Gastroesophageal sphincter (tissue), 4 donors: ENCODE results near the gene PCGF3. TPM values are rescaled to one million over a fixed set of nuclear protein-coding genes. Genes with fewer than 3 reads are reported as not detected.

Experiments
- ATAC-seq: fragments of 150-250 bp; one replicate; pipeline ENCODE4 v1.9.1; 2016; ENCODE audit warnings: mild to moderate bottlenecking, moderate library complexity
- H3K27ac ChIP-seq, 4 donors: fragments of 200-600 bp; sonication (generic) in 3 of 4; 1 replicate in 3 of 4; 2 replicates in 1 of 4; pipeline ENCODE4 v1.5.1; 2016 to 2019
- H3K27me3 ChIP-seq: fragments of 200-600 bp; sonication (generic); one replicate; pipeline ENCODE4 v1.5.1; 2019
- H3K36me3 ChIP-seq, 2 donors: fragments of 200-600 bp; sonication (generic); one replicate each; pipeline ENCODE4 v1.5.1; 2019; ENCODE audit warnings: control low read depth in 1 of 2
- H3K4me1 ChIP-seq, 3 donors: fragments of 200-600 bp; sonication (generic); 1 replicate in 2 of 3; 2 replicates in 1 of 3; pipeline ENCODE4 v1.5.1; 2016 to 2019; ENCODE audit warnings: control low read depth in 2 of 3
- H3K4me3 ChIP-seq, 2 donors: fragments of 200-600 bp; sonication (generic); one replicate each; pipeline ENCODE4 v1.5.1; 2019; ENCODE audit warnings: mild to moderate bottlenecking in 1 of 2, moderate library complexity in 1 of 2
- H3K9me3 ChIP-seq, 3 donors: fragments of 200-600 bp; sonication (generic); one replicate each; pipeline ENCODE4 v1.5.1; 2017 to 2019; ENCODE audit warnings: control low read depth in 2 of 3
- CTCF ChIP-seq, 4 experiments: fragments of 200-600 bp in 2 of 4; fragments of 450-650 bp in 2 of 4; sonication (generic) in 1 of 4; IDR thresholded peaks; one replicate each; pipeline ENCODE4 v1.5.1; 2017 to 2019; ENCODE audit warnings: antibody characterized with exemption in 4 of 4, mild to moderate bottlenecking in 2 of 4, moderate library complexity in 2 of 4
- EP300 ChIP-seq: sonication (generic); formaldehyde crosslinking; IDR thresholded peaks from one replicate; pipeline ENCODE4 v1.6.1; 2017; ENCODE audit warnings: antibody characterized with exemption, mild to moderate bottlenecking
- POLR2A ChIP-seq, 2 donors: fragments of 450-650 bp; IDR thresholded peaks; one replicate each; pipeline ENCODE4 v1.6.1; 2017; ENCODE audit warnings: antibody characterized with exemption in 2 of 2, mild to moderate bottlenecking in 2 of 2, moderate library complexity in 1 of 2
- POLR2AphosphoS5 ChIP-seq: sonication (generic); formaldehyde crosslinking; IDR thresholded peaks from one replicate; pipeline ENCODE4 v1.6.1; 2017; ENCODE audit warnings: antibody characterized with exemption
- WGBS, 2 donors: methylation state at CpG; one replicate each; pipeline ENCODE4 v1.1.5; 2018; ENCODE audit warnings: low coverage in 1 of 2; 5-methylcytosine and 5-hydroxymethylcytosine counted together
- total RNA-seq, 4 donors: library from RNA; depleted of rRNA; stranded (reverse); fragments of >200 nt; gene quantifications; one replicate each; pipeline ENCODE4 v1.1.0, GENCODE V29; 2016

The PCGF3 gene
- total RNA-seq, 4 donors from 2014 or later = 24.4 to 46.5 (median 40.7) TPM

GRCh38 chr4:699816-700580, 5.6 kb upstream of the PCGF3 start:
- Histone ChIP-seq H3K27me3 (peaks cover 11% of the 10 kb centered on the region), H3K27ac (no peak overlapping the region), H3K4me3 (no peak overlapping the region), H3K36me3 (no peaks in the 10 kb centered on the region), H3K4me1 (peaks cover 0 to 6% (median 0%) of the 10 kb centered on the region in 3 donors), H3K9me3 (no peaks in the 10 kb centered on the region)
- no peak for TF ChIP-seq POLR2A (IDR thresholded peaks at IDR 0.05)
- no peak for TF ChIP-seq POLR2AphosphoS5
- no peak for TF ChIP-seq EP300
- no peak for TF ChIP-seq CTCF (IDR thresholded peaks at IDR 0.05)
- 66 to 100% methylated on average over 1 to 18 of the region's 27 CpGs for WGBS, 2 donors
- ATAC-seq = no peak

- Histone ChIP-seq H3K27me3 (peaks cover 4% of the 10 kb centered on the region), H3K4me1 (peaks cover 0 to 10% (median 0%) of the 10 kb centered on the region in 3 donors), H3K27ac (no peak overlapping the region), H3K9me3 (no peaks in the 10 kb centered on the region), H3K36me3 (no peaks in the 10 kb centered on the region), H3K4me3 (no peak overlapping the region)
- TF ChIP-seq CTCF (IDR thresholded peaks at IDR 0.05) (no peak), EP300 (no peak), POLR2AphosphoS5 (no peak), POLR2A (IDR thresholded peaks at IDR 0.05) (no peak)
- WGBS, 2 donors = 57 to 75% methylated on average over 7 of the region's 16 CpGs
- ATAC-seq = no peak
These were observed 4.9 kb upstream of the PCGF3 start for GRCh38 chr4:700587-701264.

- Histone ChIP-seq H3K4me1 (peaks cover 3 to 26% (median 8%) of the 10 kb centered on the region in 3 donors), H3K4me3 (no peak overlapping the region), H3K27me3 (no peaks in the 10 kb centered on the region), H3K9me3 (no peaks in the 10 kb centered on the region), H3K36me3 (no peaks in the 10 kb centered on the region), H3K27ac (no peak overlapping the region)
- WGBS, 2 donors = 20% methylated on average over 1 of the region's 7 CpGs; no CpG with 5 or more reads in 1 of the 2 donors
- ATAC-seq = no peak
- TF ChIP-seq POLR2A (IDR thresholded peaks at IDR 0.05) (no peak), CTCF (IDR thresholded peaks at IDR 0.05) (no peak), POLR2AphosphoS5 (no peak), EP300 (no peak)
These were observed 3.0 kb upstream of the PCGF3 start for GRCh38 chr4:702618-703048.

- Histone ChIP-seq H3K27me3 (no peaks in the 10 kb centered on the region), H3K36me3 (no peaks in the 10 kb centered on the region), H3K4me3 (no peak overlapping the region), H3K9me3 (no peaks in the 10 kb centered on the region), H3K27ac (no peak overlapping the region), H3K4me1 (peaks cover 9 to 35% (median 15%) of the 10 kb centered on the region in 3 donors)
- ATAC-seq = no peak
- TF ChIP-seq EP300 (no peak), POLR2A (IDR thresholded peaks at IDR 0.05) (no peak), CTCF (IDR thresholded peaks at IDR 0.05) (no peak), POLR2AphosphoS5 (no peak)
- WGBS, 2 donors = no CpG with 5 or more reads among the region's 10 CpGs
These were observed 2.1 kb upstream of the PCGF3 start for GRCh38 chr4:703336-704197.
